GM08714 (cell line): ENCODE measurements around the gene EXOC3L1.

ENCODE experiments used
- H3K4me3 ChIP-seq: fragments of 200-500 bp; sonication (Bioruptor generic); 2 replicates; pipeline ENCODE4 v1.5.1; 2014; ENCODE audit warnings: mild to moderate bottlenecking, low read length, inconsistent platforms
- ZNF274 ChIP-seq: IDR thresholded peaks from 2 replicates; pipeline ENCODE4 v1.6.1; 2012; ENCODE audit warnings: mild to moderate bottlenecking, low read depth, low read length

EXOC3L1 gene

DNA sequence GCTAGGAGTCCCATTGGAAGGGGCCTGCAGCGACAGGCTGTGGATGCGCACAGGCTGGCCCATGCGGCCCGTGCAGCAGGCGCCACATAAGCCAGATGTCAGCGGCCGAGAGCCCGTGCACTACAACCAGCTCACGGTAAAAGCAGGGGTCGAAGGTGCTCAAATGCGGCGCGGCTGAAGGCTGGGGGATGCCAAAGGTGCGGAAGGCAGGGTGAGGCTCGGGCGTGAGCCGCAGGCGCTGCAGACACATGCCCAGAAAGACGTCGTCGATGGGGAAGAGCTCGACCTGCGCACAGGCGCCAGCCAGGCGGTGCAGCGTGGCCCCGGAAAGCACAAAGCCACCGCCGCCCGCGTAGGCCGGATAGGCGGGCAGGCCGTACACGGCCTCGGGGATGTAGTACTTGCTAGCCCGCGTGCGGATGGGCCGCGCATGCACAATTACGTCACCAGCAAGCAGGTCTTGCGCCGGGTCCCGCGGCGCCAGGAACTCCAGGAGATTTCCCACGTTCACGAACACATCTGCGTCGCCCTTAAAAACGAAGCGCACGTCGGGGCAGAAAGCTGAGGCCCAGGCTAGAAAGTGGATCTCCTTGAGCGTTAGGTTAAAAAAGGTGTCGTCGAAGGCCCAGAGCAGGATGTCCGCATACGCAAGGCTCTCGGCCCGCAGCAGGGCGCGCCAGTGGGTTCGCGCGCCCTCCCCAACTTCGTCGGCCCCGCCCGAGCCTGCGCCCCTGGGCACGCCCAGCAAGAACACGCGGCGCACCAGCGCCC lies 40.5 kb downstream of the EXOC3L1 start:
- H3K4me3 ChIP-seq, result no peak overlapping the region
- no peak for TF ChIP-seq ZNF274

DNA sequence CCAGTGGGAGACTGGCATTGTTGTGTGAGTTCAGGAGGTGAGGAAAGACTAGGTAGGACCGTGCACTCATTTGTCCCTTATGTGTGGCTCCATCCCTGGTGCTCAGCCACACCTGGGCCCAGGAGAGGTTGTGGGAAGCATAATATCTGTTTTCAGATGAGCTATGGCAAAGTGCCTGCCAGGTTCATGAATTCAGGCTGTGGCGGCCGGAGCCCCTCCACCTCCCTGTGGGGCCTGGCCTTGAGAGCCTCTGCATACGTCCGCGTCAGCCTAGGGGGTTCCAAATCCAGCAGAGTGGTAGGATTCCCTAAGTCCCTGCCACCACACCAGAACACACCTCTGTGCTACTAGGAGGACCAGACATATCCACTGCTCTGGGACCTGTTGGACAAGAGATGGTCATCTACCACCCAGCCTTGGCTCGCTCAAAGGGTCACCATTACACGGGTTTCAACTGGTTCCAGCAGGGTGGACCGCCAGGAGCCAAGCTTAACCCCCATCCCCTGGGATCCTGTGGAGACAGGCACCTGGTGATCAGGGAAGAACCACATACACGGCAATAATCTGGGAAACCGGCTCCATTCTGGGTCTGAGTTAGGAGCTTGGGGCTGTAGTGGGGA lies 41.2 kb downstream of the EXOC3L1 start:
- no peak for TF ChIP-seq ZNF274
- H3K4me3 ChIP-seq, result no peak overlapping the region

DNA sequence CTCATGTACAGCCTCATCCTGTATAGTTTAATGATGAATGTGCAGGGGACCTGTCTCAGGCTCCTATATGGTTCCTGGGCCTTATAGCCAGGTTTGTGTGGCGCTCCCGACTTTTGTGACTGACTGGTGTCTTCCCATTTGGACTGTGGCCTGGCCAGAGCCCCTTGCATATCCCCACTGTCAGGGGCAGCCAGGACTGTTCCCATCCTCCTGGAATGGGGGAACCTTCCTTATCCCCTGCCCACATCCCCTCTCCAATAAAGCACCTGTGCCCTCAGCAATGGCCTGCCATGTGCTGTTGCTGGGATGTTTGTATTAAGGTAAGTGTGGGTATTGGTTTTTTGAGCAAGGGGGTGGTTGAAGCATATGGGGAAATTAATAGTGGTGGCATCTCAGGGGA lies 41.7 kb downstream of the EXOC3L1 start:
- no peak for TF ChIP-seq ZNF274
- no peak overlapping the region for H3K4me3 ChIP-seq

DNA sequence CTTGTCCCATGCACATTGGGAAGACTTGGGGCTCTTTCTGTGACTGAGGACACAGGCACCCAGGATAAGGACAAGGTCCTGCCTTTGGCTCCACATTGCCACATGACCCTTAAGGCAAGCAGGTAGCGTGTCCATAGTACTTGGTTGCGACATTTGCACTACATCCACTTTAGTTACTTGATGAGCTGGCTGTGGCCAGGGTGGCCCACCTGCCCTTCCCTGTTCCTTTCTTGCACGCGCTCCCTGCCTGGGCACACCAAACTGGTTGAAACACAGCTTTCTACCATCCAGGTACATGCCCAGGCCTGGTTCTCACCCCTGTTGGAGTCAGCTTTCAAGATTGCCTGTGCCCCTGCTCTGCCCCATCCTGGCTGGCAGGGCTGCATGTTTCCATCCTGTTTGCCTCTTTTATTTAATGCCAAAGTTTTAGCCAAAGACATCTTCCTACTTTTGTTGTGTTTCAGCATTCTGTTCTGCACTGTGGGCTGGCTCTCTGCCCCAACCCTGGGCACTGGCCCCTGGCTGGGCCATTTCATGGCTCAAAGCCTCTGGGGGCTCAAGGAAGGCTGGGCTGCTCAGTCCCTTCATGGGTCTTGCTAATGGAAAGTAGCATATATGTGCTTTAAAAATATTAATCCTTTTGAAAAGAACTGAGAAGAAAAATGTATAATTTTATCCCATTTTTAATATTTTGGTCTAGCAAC lies 42.3 kb downstream of the EXOC3L1 start:
- no peak for TF ChIP-seq ZNF274
- H3K4me3 ChIP-seq, result no peak overlapping the region

DNA sequence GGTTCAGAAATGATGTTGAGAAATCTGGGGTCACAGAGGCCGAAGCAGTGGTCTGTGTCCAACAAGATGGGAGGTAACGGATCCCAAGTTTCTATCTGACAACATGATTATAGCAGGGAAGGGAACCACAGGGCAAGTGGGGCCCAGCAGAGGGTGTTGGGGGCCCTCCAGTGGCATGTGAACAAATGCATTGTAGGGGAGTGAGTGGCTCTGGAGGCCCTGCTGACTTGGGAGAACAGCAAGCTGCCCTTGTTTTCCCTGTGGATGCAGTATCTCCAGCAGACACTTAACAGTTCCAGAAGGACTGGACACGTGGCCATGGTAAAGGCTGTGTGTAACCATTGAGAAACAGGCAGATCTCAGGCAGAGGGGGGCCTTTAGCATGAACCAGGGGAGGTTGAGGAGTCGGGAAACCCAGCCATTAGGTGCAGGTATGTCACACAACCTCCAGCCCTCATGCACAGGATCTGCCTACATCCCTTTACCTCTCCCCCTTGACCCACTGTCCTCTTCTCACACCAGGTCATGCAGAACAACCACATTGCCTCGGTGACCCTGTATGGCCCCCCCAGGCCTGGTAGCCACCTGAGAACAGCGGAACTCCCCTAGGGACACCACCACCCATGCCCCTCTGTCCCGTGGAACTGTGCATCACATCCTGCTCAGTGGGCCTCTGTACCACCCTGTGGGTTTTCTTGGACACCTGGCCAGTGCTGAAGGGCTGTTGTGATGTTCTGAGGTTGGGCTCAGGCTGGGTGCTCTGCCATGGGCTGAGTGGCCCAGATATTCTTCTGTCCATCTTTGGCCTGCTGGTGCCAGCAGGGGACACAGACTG lies 43.2 kb downstream of the EXOC3L1 start:
- TF ChIP-seq ZNF274, result no peak
- no peak overlapping the region for H3K4me3 ChIP-seq

DNA sequence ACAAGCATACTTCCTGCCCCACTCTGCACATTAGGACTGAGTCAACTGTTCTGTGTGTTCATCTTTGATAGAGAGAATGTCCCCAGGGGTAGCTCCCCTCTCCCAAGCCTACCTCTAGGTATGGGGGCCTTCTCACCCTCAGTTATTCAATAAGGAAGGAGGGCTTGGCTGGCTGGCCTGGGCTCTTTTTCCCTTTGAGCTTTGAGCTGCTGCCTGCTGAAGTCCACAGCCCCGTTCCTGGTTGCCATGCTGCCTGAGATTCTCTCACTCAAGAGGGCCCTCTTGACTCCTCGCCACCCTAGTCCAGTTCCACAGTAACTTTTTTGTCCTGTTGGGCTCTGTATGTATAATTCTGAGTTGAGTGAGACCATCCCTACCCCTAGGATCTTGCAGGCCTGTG lies 44.2 kb downstream of the EXOC3L1 start:
- no peak for TF ChIP-seq ZNF274

DNA sequence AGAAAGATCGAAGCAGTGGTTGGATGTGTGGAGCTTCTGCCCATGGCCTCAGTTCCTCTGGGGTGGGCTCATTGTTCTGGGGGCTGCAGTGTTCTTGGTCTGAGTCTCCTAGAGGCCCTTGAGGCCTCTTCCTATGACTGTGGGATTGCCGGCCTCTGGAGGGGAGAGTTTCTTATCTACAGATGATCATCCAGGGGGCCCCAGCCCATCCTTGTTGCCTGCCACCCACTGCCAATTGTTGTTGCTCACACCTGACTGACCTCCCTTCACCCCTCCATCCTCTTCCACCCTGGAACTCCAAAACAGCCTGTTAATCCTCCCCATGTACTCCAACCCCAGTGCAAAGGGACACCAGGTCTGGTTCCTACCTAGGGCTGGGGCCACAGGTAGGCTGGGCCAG lies 45.0 kb downstream of the EXOC3L1 start:
- TF ChIP-seq ZNF274, result no peak
- H3K4me3 ChIP-seq, result no peak overlapping the region

More for the DNA sequence above, 44.2 kb downstream of the EXOC3L1 start:
- H3K4me3 ChIP-seq, result no peak overlapping the region

DNA sequence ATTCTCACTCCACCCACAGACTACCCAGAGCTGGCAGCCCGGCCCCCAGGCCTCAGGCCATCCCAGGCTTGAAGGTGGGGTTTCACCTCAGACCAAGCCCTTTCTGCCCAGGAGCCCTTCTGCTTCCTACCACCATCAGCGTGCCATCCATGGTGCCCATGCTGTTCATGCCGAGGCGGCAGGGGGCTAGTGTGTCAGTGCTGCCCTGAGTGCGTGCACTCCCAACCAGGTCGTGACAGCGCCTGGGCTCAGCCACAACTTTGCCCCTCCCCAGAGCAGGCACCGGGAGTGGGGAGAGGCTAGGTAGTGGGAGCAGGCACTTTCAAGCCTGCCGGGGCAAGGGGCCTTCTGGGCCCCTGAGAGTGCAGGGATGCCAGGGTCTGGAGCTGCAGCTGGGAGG lies 47.6 kb downstream of the EXOC3L1 start:
- no peak overlapping the region for H3K4me3 ChIP-seq
- TF ChIP-seq ZNF274, result no peak

DNA sequence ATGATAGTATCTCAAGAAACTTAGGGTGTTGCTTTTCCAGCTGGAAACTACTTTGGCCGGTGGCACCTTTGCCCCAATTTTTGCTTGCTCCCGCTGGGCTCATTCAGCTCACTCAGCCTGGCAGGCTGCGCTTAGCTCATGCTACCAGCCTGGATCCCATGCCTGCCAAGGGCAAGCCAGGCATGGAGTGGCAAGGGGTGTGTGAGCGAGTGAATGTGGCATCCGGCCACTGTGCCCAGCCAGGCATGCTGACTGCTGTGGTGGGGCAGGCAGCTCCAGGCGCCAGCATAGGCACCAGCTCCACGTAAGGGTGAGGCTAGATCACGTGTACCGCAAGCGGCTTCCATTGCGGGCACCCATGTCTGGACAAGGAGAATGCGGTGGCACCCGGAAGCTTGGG lies 48.5 kb downstream of the EXOC3L1 start:
- H3K4me3 ChIP-seq, result no peak overlapping the region
- TF ChIP-seq ZNF274, result no peak

DNA sequence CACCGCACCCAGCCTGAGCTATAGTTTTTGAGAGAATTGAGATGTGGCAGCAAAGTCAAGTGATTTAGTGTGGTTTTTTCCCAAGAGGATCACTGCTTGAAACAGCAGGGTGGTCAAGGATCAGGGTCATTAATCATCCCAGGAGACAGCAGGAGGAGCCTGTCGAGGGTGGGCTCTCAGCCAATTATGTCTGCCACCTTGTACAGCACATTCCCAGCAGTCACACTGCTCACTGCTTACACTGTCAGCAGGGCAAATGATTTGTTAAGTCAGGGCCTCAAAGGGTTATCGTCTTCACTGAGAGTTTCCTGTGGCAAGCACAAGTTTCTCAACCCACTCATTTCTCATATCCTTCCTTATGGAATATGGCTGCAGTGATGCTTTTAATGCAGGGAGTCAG lies 52.3 kb downstream of the EXOC3L1 start:
- no peak for TF ChIP-seq ZNF274
- no peak overlapping the region for H3K4me3 ChIP-seq
